ENCODE measurements around the gene RIPOR3. TPM values are rescaled to one million over a fixed set of nuclear protein-coding genes. Genes with fewer than 3 reads are reported as not detected.
"Not testable (repeated sequence)": the region's sequence is repeated elsewhere in the genome, so short reads cannot be mapped to it uniquely, and the experiment has no call there.

RIPOR3 gene
- total RNA-seq, 1 donor from 2014 or later = 0.68 TPM

- DNase-seq = no peak
Measured at GRCh38 chr20:50701041-50701963, 10.0 kb upstream of the RIPOR3 start.

DNA sequence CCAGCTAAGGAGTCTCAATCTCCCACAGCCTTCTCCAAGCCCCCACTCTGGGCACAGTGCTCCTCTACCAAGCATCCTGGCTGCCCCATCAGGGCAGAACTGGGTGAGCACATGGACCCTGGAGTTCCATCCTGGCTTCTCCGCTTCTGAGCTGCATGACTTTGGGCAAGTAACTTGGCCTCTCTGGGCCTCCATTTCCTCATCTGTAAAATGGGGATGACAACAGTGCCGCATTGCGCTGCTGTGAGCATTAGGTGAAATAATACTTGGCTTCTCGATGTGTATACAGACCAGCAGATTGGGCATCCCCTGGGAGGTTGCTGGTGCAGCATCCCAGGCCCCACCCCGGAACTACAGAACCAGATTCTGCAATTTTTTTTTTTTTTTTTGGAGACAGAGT is 8.3 kb upstream of the RIPOR3 start:
- DNase-seq = no peak

DNA sequence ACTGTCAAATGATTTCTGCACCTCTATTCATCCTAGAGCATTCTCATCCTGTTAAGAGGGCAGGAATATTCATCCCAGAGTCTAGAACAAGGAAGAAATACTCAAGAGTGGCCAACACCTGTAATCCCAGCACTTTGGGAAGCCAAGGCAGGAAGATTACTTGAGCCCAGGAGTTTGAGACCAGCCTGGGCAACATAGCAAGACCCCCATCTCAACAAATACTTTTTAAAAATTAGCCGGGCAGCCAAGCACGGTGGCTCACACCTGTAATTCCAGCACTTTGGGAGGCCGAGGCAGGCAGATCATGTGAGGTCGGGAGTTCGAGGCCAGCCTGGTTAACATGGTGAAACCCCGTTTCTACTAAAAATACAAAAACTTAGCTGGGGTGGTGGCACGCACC is 6.9 kb upstream of the RIPOR3 start:
- not testable (repeated sequence) for DNase-seq

GRCh38 chr20:50695135-50695872 is 4.0 kb upstream of the RIPOR3 start:
- no peak for DNase-seq

DNA sequence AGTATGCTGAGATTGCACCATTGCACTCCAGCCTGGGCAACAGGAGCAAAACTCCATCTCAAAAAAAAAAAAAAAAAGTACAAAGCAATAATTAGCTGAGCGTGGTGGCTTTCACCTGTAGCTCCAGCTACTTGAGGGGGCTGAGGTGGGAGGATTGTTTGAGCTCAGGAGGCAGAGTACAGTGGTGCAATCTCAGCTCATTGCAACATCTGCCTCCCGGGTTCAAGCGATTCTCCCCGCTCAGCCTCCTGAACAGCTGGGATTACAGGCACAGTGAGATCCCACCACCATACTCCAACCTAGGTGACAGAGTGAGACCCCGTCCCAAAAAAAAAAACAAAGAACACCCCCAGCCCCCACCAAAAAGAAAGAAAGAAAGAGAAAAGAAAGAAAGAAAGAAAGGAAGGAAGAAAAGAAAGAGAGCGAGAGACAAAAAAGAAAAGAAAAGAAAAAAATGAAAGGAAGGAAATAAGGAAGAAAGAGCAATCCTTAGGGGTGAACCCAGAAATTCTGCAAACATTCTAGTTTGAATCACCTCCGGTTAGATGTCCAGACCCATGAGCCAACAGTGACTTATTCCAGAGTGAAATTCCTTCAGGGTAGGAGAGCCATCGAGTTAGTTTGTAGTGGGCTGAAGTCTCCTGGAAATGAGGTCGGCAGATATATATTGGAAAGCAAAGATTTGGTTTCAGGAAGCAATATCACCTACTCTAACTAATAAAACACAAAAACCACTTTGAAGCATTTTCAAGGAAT is 3.2 kb upstream of the RIPOR3 start:
- DNase-seq = no peak

GRCh38 chr20:50693001-50693400 is 1.7 kb upstream of the RIPOR3 start:
- DNase-seq = no peak

- no peak for DNase-seq
Measured at GRCh38 chr20:50692552-50692933, 1.2 kb upstream of the RIPOR3 start.

- DNase-seq = no peak
Measured at GRCh38 chr20:50691573-50692551, 520 bp upstream of the RIPOR3 start.

DNA sequence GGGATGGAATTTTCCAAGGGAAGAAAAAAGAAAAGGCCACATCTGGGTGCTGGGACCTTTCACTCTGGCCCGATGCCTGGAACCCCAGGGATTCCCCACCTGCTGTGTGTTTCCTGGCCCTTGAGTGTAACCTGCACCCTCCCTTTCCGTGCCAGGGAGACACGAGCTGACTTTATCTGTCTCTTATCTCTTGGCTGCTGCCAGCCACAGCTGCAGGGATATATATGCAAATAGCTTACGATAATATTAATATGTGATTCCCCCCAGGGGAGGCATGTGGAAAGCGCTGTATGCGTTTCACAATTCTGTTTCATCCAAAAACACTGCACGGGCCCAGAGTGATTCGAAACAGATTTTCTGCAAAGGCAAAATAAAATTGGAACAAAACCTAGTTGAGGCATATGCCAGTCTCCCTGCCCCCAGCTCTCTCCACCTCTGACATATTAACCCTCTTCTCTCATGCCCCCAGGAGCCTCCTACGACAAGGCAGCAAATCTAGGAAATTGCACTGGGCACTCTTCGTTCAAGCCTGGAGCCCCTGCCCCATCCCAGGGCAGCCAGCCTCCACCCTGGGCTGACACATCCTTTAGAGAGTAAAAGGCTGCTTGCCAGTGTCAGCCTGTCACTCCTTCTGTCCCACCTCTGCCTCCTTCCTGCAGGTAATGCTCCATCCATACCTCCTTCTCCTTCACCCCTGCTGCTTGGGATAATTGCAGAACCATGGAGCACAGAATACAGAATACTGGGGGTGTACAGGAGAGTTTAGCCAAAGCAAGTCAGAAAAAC is 1.3 kb downstream of the RIPOR3 start:
- DNase-seq = no peak

- no peak for DNase-seq
Measured at GRCh38 chr20:50688256-50688975, 2.9 kb downstream of the RIPOR3 start.

DNA sequence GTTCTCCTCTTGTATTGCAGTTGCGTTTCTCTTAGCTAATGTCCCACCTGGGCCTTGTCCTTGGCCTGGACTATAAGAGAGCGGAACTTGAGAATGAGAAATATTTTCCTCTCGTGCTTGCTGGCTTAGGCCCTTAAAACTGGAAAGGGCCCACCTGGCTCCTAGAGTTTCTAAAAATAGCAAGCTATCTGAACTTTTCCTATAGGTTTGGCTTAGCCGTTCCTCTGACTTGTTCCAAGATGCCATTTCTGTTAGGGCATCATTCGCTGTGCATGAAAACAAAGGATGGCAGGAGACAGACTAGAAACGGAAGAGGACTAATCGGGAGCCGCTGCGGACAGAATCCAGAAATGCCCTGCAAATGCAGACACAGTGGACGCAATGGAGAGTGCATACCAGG is 4.5 kb downstream of the RIPOR3 start:
- no peak for DNase-seq

DNA sequence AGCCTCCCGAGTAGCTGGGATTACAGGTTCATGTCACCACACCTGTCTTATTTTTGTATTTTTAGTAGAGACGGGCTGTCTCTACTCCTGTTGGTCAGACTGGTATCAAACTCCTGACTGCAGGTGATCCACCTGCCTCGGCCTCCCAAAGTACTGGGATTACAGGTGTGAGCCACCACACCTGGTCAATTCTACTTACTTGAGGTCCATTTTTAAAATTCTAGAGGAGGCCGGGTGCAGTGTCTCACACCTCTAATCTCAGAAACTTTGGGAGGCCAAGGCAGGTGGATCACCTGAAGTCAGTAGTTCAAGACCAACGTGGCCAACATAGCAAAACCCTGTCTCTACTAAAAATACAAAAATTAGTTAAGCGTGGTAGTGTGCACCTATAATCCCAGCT is 7.8 kb downstream of the RIPOR3 start:
- DNase-seq = no peak

GRCh38 chr20:50682947-50683530 is 8.3 kb downstream of the RIPOR3 start:
- DNase-seq = no peak

DNA sequence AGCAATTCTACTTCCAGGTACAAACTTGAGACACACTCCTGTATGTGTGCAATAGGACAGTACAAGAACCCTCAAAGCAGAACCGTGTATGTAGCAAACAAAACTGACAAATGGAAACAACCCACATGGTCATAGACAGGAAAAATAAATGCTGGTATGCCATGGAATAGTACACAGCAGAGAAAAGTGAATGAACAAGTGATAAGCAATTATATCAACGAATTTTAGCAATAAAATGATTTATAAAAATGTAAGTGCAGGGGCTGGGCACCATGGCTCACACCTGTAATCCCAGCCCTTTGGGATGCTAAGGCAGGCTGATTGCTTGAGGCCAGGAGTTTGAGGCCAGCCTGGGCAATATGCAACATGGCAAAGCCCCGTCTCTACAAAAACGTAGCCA is 9.3 kb downstream of the RIPOR3 start:
- no peak for DNase-seq

GRCh38 chr20:50681359-50682064 is 9.8 kb downstream of the RIPOR3 start:
- DNase-seq = no peak

- no peak for DNase-seq
Measured at GRCh38 chr20:50680105-50680960, 11.0 kb downstream of the RIPOR3 start.

GRCh38 chr20:50679753-50680104 is 11.6 kb downstream of the RIPOR3 start:
- no peak for DNase-seq

- peak; percentile 55 for DNase-seq
Measured at GRCh38 chr20:50678169-50678898, 13.0 kb downstream of the RIPOR3 start.
